Gastrocnemius medialis (tissue), 4 donors: ENCODE results near the gene MAD1L1. TPM values are rescaled to one million over a fixed set of nuclear protein-coding genes. Genes with fewer than 3 reads are reported as not detected.

Source experiments
- ATAC-seq, 2 donors: fragments of 150-250 bp; one replicate each; pipeline ENCODE4 v1.9.1; 2016
- DNase-seq, 2 donors: peaks; one replicate each; pipeline ENCODE4 v3.0.0-alpha.2; 2019
- H3K27ac ChIP-seq, 4 donors: fragments of 200-600 bp; sonication (generic); 1 replicate in 1 of 4; 2 replicates in 3 of 4; pipeline ENCODE4 v1.5.1; 2016 to 2018; ENCODE audit warnings: mild to moderate bottlenecking in 2 of 4, moderate library complexity in 1 of 4
- H3K27me3 ChIP-seq, 3 donors: fragments of 200-600 bp; sonication (generic) in 2 of 3; 1 replicate in 1 of 3; 2 replicates in 2 of 3; pipeline versions ENCODE4 v1.5.1 to v1.6.0; 2016 to 2019; ENCODE audit warnings: mild to moderate bottlenecking in 1 of 3, moderate library complexity in 1 of 3
- H3K36me3 ChIP-seq, 2 donors: fragments of 200-600 bp; sonication (generic) in 1 of 2; one replicate each; pipeline ENCODE4 v1.5.1; 2017 to 2018
- H3K4me1 ChIP-seq, 2 donors: fragments of 200-600 bp; sonication (generic) in 1 of 2; one replicate each; pipeline ENCODE4 v1.5.1; 2016 to 2017; ENCODE audit warnings: mild to moderate bottlenecking in 2 of 2
- H3K4me3 ChIP-seq, 4 donors: fragments of 200-600 bp; sonication (generic) in 3 of 4; 1 replicate in 1 of 4; 2 replicates in 3 of 4; pipeline ENCODE4 v1.5.1; 2016 to 2019; ENCODE audit warnings: mild to moderate bottlenecking in 2 of 4
- H3K9me3 ChIP-seq, 3 donors: fragments of 200-600 bp; sonication (generic) in 2 of 3; 1 replicate in 1 of 3; 2 replicates in 2 of 3; pipeline ENCODE4 v1.5.1; 2016 to 2019
- CTCF ChIP-seq, 5 experiments: fragments of 450-650 bp in 3 of 5; fragments of 200-600 bp in 2 of 5; sonication (generic) in 2 of 5; IDR thresholded peaks in 4 of 5; conservative IDR thresholded peaks in 1 of 5; 1 replicate in 4 of 5; 2 replicates in 1 of 5; pipeline ENCODE4 v1.5.1; 2016 to 2019; ENCODE audit warnings: antibody characterized with exemption in 5 of 5, mild to moderate bottlenecking in 3 of 5, moderate library complexity in 3 of 5
- POLR2A ChIP-seq, 2 donors: fragments of 450-650 bp; IDR thresholded peaks; one replicate each; pipeline ENCODE4 v1.6.1; 2017; ENCODE audit warnings: antibody characterized with exemption in 2 of 2, mild to moderate bottlenecking in 2 of 2, moderate library complexity in 2 of 2
- in situ Hi-C, 4 donors: fragments of 200-750 bp; cut with MboI; loops; one replicate each; pipeline versions ENCODE4 v1.15.0 to v1.8.0; 2017; ENCODE audit warnings: low sequenced_read_pairs in 4 of 4
- intact Hi-C: fragments of 100-400 bp; cut with DNase I; formaldehyde crosslinking; loops from one replicate; pipeline ENCODE4 v1.15.1; 2023; ENCODE audit warnings: low total_unique reads
- total RNA-seq, 4 donors: library from RNA; depleted of rRNA; stranded (reverse); fragments of >200 nt; gene quantifications; one replicate each; pipeline versions ENCODE4 v1.1.0 to v1.2.3, GENCODE V29; 2016

MAD1L1 gene
- total RNA-seq, 4 donors from 2014 or later = 19.7 to 32.4 (median 22.7) TPM

- Histone ChIP-seq H3K9me3 (no peaks in the 10 kb centered on the region), H3K4me1 (peaks cover 24 to 27% of the 10 kb centered on the region in 2 donors), H3K36me3 (no peaks in the 10 kb centered on the region), H3K4me3 (no peak overlapping the region), H3K27me3 (no peaks in the 10 kb centered on the region), H3K27ac (no peak overlapping the region)
- intact Hi-C loops = loop anchor here (10.0 kb wide), 1 partner anchor 625 kb away; the partner anchor contains the start of gene PSMG3
- in situ Hi-C loops = loop anchor here in 2 of 4 donors (25.0 kb wide), 2 partner anchors 538 to 613 kb away; partner anchors contain the start of gene ELFN1 (in 1 of the 2)
- TF ChIP-seq POLR2A (IDR thresholded peaks at IDR 0.05) (no peak), CTCF (IDR thresholded peaks at IDR 0.05 in 4 of 5, conservative IDR thresholded peaks at IDR 0.05 in 1 of 5) (no peak)
- no peak for ATAC-seq
- DNase-seq = no peak
Observed at GRCh38 chr7:2199956-2200583, 32.7 kb downstream of the MAD1L1 start.

GRCh38 chr7:2199528-2199927 lies 33.2 kb downstream of the MAD1L1 start:
- TF ChIP-seq POLR2A (IDR thresholded peaks at IDR 0.05) = no peak
- no peak for TF ChIP-seq CTCF (IDR thresholded peaks at IDR 0.05 in 4 of 5, conservative IDR thresholded peaks at IDR 0.05 in 1 of 5)
- ATAC-seq (no peak), DNase-seq (no peak)
- no peaks in the 10 kb centered on the region for H3K27me3 ChIP-seq
- in situ Hi-C loops (no loop called here), intact Hi-C loops (loop anchor here (10.0 kb wide), 1 partner anchor 625 kb away; the partner anchor contains the start of gene PSMG3)
- H3K9me3 ChIP-seq = no peaks in the 10 kb centered on the region
- H3K4me1 ChIP-seq = peaks cover 25 to 28% of the 10 kb centered on the region in 2 donors
- no peaks in the 10 kb centered on the region for H3K36me3 ChIP-seq
- H3K4me3 ChIP-seq = no peak overlapping the region
- H3K27ac ChIP-seq = no peak overlapping the region

- H3K9me3 ChIP-seq = no peaks in the 10 kb centered on the region
- in situ Hi-C loops = no loop called here
- H3K27ac ChIP-seq = no peak overlapping the region
- H3K4me3 ChIP-seq = no peak overlapping the region
- DNase-seq (no peak), ATAC-seq (no peak)
- TF ChIP-seq POLR2A (IDR thresholded peaks at IDR 0.05) = no peak
- no peak for TF ChIP-seq CTCF (IDR thresholded peaks at IDR 0.05 in 4 of 5, conservative IDR thresholded peaks at IDR 0.05 in 1 of 5)
- peaks cover 29% of the 10 kb centered on the region in 2 donors for H3K4me1 ChIP-seq
- intact Hi-C loops = loop anchor here (10.0 kb wide), 1 partner anchor 624 kb away; the partner anchor contains the start of gene PSMG3
- H3K36me3 ChIP-seq = no peaks in the 10 kb centered on the region
- no peaks in the 10 kb centered on the region for H3K27me3 ChIP-seq
Observed at GRCh38 chr7:2198760-2199159, 34.0 kb downstream of the MAD1L1 start.

- no peak overlapping the region for H3K27ac ChIP-seq
Observed at GRCh38 chr7:2198206-2198605, 34.5 kb downstream of the MAD1L1 start.

GRCh38 chr7:2197436-2198155 lies 35.1 kb downstream of the MAD1L1 start:
- Histone ChIP-seq H3K9me3 (no peaks in the 10 kb centered on the region), H3K27ac (peak overlapping the region in 3 of 4 donors; percentile 29 to 71 (median 55)), H3K4me1 (peaks cover 30 to 37% of the 10 kb centered on the region in 2 donors), H3K4me3 (no peak overlapping the region), H3K36me3 (no peaks in the 10 kb centered on the region), H3K27me3 (no peaks in the 10 kb centered on the region)
- DNase-seq = no peak
- no peak for ATAC-seq
- TF ChIP-seq CTCF (IDR thresholded peaks at IDR 0.05 in 4 of 5, conservative IDR thresholded peaks at IDR 0.05 in 1 of 5) (no peak), POLR2A (IDR thresholded peaks at IDR 0.05) (no peak)
- intact Hi-C loops = loop anchor here (10.0 kb wide), 1 partner anchor 623 kb away; the partner anchor contains the start of gene PSMG3
- in situ Hi-C loops = no loop called here

More at GRCh38 chr7:2198206-2198605, 34.5 kb downstream of the MAD1L1 start:
- intact Hi-C loops = loop anchor here (10.0 kb wide), 1 partner anchor 623 kb away; the partner anchor contains the start of gene PSMG3
- TF ChIP-seq POLR2A (IDR thresholded peaks at IDR 0.05) = no peak
- Histone ChIP-seq H3K36me3 (no peaks in the 10 kb centered on the region), H3K27me3 (no peaks in the 10 kb centered on the region), H3K4me3 (no peak overlapping the region), H3K9me3 (no peaks in the 10 kb centered on the region), H3K4me1 (peaks cover 29 to 33% of the 10 kb centered on the region in 2 donors)
- ATAC-seq = no peak
- in situ Hi-C loops = no loop called here
- peak in 1 of 2 donors; percentile 47 for DNase-seq
